Astrocyte (in vitro differentiated cells and primary cell): ENCODE results near the gene GREM1. TPM values are rescaled to one million over a fixed set of nuclear protein-coding genes. Genes with fewer than 3 reads are reported as not detected.

ENCODE experiments used
- DNase-seq: peaks from one replicate; pipeline ENCODE4 v3.0.0-alpha.2; 2010; ENCODE audit warnings: low read depth
- FAIRE-seq: peaks from 2 replicates; lab custom pipeline; 2011; peaks lifted over from hg19 to GRCh38; lab: Jason Lieb, UNC
- H2AFZ ChIP-seq: 2 replicates; pipeline ENCODE4 v1.6.0; 2012; ENCODE audit warnings: low read depth, low read length, inconsistent platforms
- H3K27ac ChIP-seq: 2 replicates; pipeline ENCODE4 v1.5.1; 2011; ENCODE audit warnings: low read depth, low read length, inconsistent platforms
- H3K27me3 ChIP-seq: 2 replicates; pipeline ENCODE4 v1.6.0; 2011; ENCODE audit warnings: low read length, inconsistent platforms; ENCODE audit not compliant: insufficient read depth
- H3K36me3 ChIP-seq: 2 replicates; pipeline ENCODE4 v1.5.1; 2011; ENCODE audit warnings: low read length, inconsistent platforms; ENCODE audit not compliant: insufficient read depth
- H3K4me1 ChIP-seq: 2 replicates; pipeline ENCODE4 v1.5.1; 2011; ENCODE audit warnings: low read length, inconsistent platforms; ENCODE audit not compliant: insufficient read depth
- H3K4me2 ChIP-seq: 2 replicates; pipeline ENCODE4 v1.6.0; 2012; ENCODE audit warnings: low read length, inconsistent platforms
- H3K4me3 ChIP-seq: 2 replicates; pipeline ENCODE4 v1.5.1; 2011; ENCODE audit warnings: low read depth, mild to moderate bottlenecking, low read length, inconsistent platforms; ENCODE audit not compliant: insufficient read depth
- H3K79me2 ChIP-seq: 2 replicates; pipeline ENCODE4 v1.6.0; 2012; ENCODE audit warnings: mild to moderate bottlenecking, low read length, inconsistent platforms; ENCODE audit not compliant: insufficient read depth
- H3K9ac ChIP-seq: 2 replicates; pipeline ENCODE4 v1.6.0; 2012; ENCODE audit warnings: mild to moderate bottlenecking, low read length, inconsistent platforms
- H3K9me3 ChIP-seq: 2 replicates; pipeline ENCODE4 v1.5.1; 2012; ENCODE audit warnings: low read depth, mild to moderate bottlenecking, low read length, inconsistent platforms; ENCODE audit not compliant: insufficient read depth
- H4K20me1 ChIP-seq: 2 replicates; pipeline ENCODE4 v1.6.0; 2012; ENCODE audit warnings: low read length, inconsistent platforms; ENCODE audit not compliant: insufficient read depth
- H3K27ac Mint-ChIP-seq: one replicate; pipeline ENCODE4 v1.8.0; 2021; ENCODE audit warnings: mild to moderate bottlenecking, mixed read lengths; ENCODE audit not compliant: unreplicated experiment
- H3K27me3 Mint-ChIP-seq: one replicate; pipeline ENCODE4 v1.8.0; 2021; ENCODE audit warnings: low read depth, mixed read lengths; ENCODE audit not compliant: unreplicated experiment
- H3K36me3 Mint-ChIP-seq: one replicate; pipeline ENCODE4 v1.8.0; 2021; ENCODE audit warnings: low read depth, mixed read lengths; ENCODE audit not compliant: unreplicated experiment
- H3K4me1 Mint-ChIP-seq: one replicate; pipeline ENCODE4 v1.8.0; 2021; ENCODE audit warnings: low read depth, mixed read lengths; ENCODE audit not compliant: unreplicated experiment
- H3K4me3 Mint-ChIP-seq: one replicate; pipeline ENCODE4 v1.8.0; 2021; ENCODE audit warnings: mild to moderate bottlenecking, moderate library complexity, mixed read lengths; ENCODE audit not compliant: unreplicated experiment
- H3K9me3 Mint-ChIP-seq: one replicate; pipeline ENCODE4 v1.8.0; 2021; ENCODE audit warnings: mild to moderate bottlenecking, mixed read lengths; ENCODE audit not compliant: unreplicated experiment
- EZH2 ChIP-seq: IDR thresholded peaks from 2 replicates; pipeline ENCODE4 v1.6.1; 2012; ENCODE audit warnings: mild to moderate bottlenecking, low read length, inconsistent platforms; ENCODE audit not compliant: insufficient read depth
- total RNA-seq: library from RNA; stranded (reverse); gene quantifications from 2 replicates; pipeline ENCODE4 v1.2.1, GENCODE V29; 2021
- TF ChIP-seq, protein P1 (sequence below): IDR thresholded peaks from 2 replicates; pipeline ENCODE4 v1.5.1; 2011; ENCODE audit warnings: low read depth, mild to moderate bottlenecking, inconsistent platforms, low read length, moderate library complexity; ENCODE audit not compliant: insufficient read depth

Gene GREM1
- total RNA-seq, 1 donor from 2014 or later: 112 TPM

DNA sequence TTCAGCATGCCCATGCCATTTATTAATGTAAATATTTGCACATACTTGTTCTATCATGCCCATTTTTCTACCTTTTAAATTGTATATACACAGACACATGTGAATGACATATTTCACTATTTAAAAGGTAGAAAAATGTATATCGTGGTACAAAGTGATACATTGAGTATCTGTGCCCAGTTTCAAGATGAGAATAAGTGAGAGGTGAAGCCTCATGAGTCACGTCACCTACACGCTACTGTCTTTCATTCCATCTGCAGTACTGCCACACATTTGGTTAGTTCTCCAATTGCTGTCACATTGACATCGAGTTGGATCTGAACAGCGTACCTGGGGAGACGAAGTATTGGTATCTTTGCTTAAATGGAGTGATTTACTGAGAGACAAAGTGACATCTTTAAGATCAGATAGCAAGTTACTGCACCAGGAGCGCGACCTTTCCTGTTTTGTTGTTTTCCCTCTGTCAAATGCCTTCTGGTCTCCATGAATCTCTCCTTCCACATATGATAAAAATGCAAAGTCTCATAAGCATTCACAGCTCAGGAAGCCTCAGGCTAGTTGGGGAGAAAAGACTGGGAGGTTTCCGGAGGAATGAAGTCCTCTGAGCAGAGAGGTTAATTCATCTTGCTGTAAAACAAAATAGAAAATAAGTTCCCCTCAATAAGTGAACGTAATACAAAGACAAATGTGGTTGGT lies 12.0 kb downstream of the GREM1 start:
- Mint-ChIP-seq H3K9me3 (no peaks in the 10 kb centered on the region), H3K27me3 (no peaks in the 10 kb centered on the region), H3K36me3 (peaks cover 6% of the 10 kb centered on the region), H3K4me1 (peaks cover 12% of the 10 kb centered on the region), H3K27ac (no peak overlapping the region), H3K4me3 (no peak overlapping the region)
- peak overlapping the region; percentile 25 for H3K4me2 ChIP-seq
- peaks cover 23% of the 10 kb centered on the region for H3K4me1 ChIP-seq
- DNase-seq (no peak), FAIRE-seq (no peak)
- H3K9me3 ChIP-seq: no peaks in the 10 kb centered on the region
- H3K4me3 ChIP-seq: no peak overlapping the region
- H3K36me3 ChIP-seq: peaks cover 27% of the 10 kb centered on the region
- H3K27ac ChIP-seq: peak overlapping the region; percentile 46
- H3K9ac ChIP-seq: no peak overlapping the region
- peaks cover 55% of the 10 kb centered on the region for H3K79me2 ChIP-seq
- H3K27me3 ChIP-seq: no peaks in the 10 kb centered on the region
- peaks cover 32% of the 10 kb centered on the region for H4K20me1 ChIP-seq
- TF ChIP-seq, protein P1, sequence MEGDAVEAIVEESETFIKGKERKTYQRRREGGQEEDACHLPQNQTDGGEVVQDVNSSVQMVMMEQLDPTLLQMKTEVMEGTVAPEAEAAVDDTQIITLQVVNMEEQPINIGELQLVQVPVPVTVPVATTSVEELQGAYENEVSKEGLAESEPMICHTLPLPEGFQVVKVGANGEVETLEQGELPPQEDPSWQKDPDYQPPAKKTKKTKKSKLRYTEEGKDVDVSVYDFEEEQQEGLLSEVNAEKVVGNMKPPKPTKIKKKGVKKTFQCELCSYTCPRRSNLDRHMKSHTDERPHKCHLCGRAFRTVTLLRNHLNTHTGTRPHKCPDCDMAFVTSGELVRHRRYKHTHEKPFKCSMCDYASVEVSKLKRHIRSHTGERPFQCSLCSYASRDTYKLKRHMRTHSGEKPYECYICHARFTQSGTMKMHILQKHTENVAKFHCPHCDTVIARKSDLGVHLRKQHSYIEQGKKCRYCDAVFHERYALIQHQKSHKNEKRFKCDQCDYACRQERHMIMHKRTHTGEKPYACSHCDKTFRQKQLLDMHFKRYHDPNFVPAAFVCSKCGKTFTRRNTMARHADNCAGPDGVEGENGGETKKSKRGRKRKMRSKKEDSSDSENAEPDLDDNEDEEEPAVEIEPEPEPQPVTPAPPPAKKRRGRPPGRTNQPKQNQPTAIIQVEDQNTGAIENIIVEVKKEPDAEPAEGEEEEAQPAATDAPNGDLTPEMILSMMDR: no peak
- TF ChIP-seq EZH2: no peak
- H2AFZ ChIP-seq: no peak overlapping the region

DNA sequence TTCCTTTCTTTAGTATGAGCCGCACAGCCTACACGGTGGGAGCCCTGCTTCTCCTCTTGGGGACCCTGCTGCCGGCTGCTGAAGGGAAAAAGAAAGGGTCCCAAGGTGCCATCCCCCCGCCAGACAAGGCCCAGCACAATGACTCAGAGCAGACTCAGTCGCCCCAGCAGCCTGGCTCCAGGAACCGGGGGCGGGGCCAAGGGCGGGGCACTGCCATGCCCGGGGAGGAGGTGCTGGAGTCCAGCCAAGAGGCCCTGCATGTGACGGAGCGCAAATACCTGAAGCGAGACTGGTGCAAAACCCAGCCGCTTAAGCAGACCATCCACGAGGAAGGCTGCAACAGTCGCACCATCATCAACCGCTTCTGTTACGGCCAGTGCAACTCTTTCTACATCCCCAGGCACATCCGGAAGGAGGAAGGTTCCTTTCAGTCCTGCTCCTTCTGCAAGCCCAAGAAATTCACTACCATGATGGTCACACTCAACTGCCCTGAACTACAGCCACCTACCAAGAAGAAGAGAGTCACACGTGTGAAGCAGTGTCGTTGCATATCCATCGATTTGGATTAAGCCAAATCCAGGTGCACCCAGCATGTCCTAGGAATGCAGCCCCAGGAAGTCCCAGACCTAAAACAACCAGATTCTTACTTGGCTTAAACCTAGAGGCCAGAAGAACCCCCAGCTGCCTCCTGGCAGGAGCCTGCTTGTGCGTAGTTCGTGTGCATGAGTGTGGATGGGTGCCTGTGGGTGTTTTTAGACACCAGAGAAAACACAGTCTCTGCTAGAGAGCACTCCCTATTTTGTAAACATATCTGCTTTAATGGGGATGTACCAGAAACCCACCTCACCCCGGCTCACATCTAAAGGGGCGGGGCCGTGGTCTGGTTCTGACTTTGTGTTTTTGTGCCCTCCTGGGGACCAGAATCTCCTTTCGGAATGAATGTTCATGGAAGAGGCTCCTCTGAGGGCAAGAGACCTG lies 13.2 kb downstream of the GREM1 start:
- Histone ChIP-seq H3K79me2 (peaks cover 48% of the 10 kb centered on the region), H3K27ac (peak overlapping the region; percentile 46), H3K9ac (peak overlapping the region; percentile 13), H3K9me3 (no peaks in the 10 kb centered on the region), H3K4me3 (no peak overlapping the region), H3K27me3 (no peaks in the 10 kb centered on the region), H4K20me1 (peaks cover 32% of the 10 kb centered on the region), H3K4me2 (peak overlapping the region; percentile 42), H3K36me3 (peaks cover 33% of the 10 kb centered on the region), H2AFZ (no peak overlapping the region), H3K4me1 (peaks cover 23% of the 10 kb centered on the region)
- peak overlapping the region; percentile 64 for H3K27ac Mint-ChIP-seq
- no peaks in the 10 kb centered on the region for H3K27me3 Mint-ChIP-seq
- H3K4me3 Mint-ChIP-seq: peak overlapping the region; percentile 10
- TF ChIP-seq EZH2: no peak
- TF ChIP-seq, protein P1: no peak
- FAIRE-seq: no peak
- peaks cover 12% of the 10 kb centered on the region for H3K4me1 Mint-ChIP-seq
- DNase-seq: no peak
- no peaks in the 10 kb centered on the region for H3K9me3 Mint-ChIP-seq
- H3K36me3 Mint-ChIP-seq: peaks cover 6% of the 10 kb centered on the region
